Stimulated activated naive CD8-positive, alpha-beta T cell treated with anti-CD3 and anti-CD28 coated beads, Interleukin-15, Interleukin-2, amounts not matched to agents 100 U/mL and 50 U/mL, for 24 hours (primary cell): ENCODE results near the gene ACTN3.
"Not testable (repeated sequence)": the region's sequence is repeated elsewhere in the genome, so short reads cannot be mapped to it uniquely, and the experiment has no call there.

Experiments used
- ATAC-seq: fragments of 150-1000 bp; cut with Tn5 transposase; one replicate; pipeline ENCODE4 v1.10.0; 2021
- DNase-seq: peaks from one replicate; pipeline ENCODE4 v3.0.0; 2021

ACTN3 gene

DNA sequence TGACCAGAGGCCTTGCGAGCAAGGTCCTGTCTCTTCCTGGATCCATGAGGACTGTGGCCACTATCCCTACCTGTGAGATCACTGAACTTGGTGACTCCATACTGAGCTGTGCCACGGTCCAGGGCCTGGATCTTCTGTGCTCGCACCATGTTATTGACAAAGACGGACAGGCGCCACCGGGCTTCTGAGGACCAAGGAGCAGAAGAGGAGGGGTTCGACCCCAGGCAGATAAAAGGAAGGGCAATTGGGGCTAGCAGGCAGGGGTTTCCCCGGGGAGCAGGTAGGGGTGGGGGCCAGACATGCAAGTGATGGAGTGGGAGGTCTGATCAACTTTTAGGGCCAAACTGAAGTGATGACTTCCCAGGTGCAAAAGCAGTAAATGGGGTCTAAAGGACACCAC is 19.5 kb downstream of the ACTN3 start:
- DNase-seq, result no peak
- no peak for ATAC-seq

DNA sequence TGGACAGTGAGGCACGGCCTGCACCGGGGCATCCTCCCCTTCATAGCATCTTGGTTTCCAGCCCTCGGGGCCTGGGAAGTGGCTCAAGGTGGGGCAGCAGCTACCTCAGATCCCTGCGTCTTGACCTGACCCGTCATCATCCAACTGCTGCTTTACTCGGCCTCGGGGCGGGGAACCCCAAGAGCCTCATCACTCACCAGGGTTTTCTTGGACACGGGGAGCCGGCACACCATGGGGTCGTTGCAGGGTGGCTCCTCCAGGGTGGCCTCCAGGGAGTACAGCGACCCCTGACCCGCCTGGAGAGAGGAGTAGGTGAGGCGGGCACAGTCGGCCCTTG is 21.1 kb downstream of the ACTN3 start:
- no peak for DNase-seq
- no peak for ATAC-seq

DNA sequence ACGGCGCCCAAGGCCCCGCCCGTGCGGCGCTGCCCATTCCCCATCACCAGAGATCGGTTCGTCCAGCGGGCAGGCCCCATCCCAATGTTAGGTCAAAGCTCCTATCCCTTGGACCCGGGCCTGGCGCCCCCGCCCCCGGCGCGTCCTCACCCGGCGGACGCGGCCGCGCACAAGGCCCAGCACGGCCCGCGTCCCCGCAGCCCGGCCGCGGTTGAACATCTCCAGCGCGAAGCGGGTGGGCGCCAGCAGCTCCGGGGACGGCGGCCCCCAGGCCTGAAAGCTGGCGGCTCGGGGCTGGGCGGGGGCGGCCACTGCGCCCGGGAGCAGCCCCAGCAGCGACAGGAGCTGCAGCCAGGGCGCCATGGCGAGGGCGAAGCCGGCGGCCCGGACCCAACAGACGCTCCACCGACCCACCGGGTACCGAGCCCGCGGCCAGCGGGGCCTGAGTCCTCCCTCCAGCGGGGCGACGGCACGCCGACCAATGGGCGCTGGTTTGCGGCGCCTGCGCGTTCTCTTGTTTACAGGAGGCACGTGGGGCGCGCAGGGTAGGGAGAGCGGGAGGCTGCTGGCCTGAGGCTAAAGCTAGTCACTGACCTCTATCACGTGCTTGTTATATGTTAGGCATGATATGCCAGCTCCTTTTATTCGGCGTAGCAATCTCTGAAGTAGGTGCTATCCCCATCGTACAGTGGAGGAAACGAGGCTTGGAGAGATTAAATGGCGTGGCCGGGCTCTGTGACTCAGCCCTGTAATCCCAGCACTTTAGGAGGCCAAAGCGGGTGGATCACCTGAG is 21.6 kb downstream of the ACTN3 start, which contains the start of gene CTSF:
Gene CTSF (minus strand): TSS at position 483 of the 793 bp plus-strand sequence. CDS start 120 bp downstream, at position 363.
- DNase-seq (peak; percentile 79), ATAC-seq (peak; percentile 90)

DNA sequence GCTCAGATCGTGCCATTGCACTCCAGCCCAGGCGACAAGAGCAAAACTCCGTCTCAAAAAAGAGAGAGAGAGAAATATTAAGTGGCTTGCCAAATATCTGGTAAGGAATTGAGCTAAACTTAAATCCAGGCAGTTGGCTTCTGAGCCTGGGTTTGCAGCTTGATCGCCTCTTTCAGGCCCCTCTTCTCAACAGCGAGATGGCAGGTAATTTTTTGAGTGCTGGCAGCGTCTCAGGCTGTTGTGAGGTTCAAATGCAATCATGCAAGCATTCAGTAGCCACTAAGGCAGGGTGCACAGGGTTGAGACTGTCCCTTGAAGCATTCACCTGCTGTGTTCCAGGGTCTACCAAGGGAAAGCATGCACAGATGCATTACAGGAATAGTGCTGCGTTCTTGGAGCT is 22.4 kb downstream of the ACTN3 start:
- ATAC-seq, result no peak
- no peak for DNase-seq

DNA sequence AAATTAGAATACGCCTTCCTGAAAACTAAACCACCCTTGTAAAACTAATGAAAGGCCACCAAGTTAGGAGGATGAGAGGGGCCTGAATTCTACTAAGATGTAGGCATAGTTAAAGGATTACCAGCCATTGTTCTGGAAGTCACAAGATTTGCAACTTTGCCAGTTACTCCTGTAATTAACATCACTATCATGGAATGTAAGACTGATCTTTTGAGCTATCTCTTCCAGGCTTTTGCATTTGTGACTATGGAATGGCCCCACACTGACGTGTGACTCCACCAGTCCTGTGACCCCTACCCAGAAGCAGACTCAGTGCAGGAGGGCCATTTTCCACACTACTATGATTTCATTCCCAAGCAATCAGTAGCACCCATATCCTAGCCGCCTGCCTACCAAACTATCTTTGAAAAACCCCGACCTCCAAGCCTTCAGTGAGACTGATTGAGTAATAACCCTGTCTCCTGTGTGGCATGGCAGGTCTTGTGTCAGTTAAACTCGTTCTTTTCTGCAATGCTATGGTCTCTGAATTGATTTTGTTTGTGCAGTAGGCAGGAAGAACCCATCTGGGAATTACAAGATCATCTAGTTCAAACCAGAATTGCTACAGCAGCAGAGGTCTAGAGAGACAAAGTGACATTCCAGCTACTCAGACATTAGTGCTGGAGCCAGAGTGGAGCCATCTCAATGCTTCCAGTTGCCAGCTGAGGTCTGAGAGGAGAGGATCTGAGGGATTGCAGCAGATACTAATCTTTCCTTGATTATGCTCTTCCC is 23.6 kb downstream of the ACTN3 start:
- ATAC-seq, result no peak
- DNase-seq, result no peak

DNA sequence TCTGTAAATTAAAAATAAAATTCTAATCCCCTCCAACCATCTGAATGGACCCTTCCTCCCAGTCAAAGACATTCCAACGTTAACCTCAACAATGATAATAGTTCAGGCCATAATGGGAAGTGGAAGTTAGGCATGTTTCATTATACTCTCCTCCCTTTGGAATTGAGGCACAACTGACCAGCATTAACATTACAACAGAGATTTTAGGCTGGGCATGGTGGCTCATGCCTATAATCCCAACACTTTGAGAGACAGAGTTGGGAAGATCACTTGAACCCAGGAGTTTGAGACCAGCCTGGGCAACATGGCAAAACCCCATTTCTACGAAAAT is 24.1 kb downstream of the ACTN3 start:
- no peak for ATAC-seq
- no peak for DNase-seq

DNA sequence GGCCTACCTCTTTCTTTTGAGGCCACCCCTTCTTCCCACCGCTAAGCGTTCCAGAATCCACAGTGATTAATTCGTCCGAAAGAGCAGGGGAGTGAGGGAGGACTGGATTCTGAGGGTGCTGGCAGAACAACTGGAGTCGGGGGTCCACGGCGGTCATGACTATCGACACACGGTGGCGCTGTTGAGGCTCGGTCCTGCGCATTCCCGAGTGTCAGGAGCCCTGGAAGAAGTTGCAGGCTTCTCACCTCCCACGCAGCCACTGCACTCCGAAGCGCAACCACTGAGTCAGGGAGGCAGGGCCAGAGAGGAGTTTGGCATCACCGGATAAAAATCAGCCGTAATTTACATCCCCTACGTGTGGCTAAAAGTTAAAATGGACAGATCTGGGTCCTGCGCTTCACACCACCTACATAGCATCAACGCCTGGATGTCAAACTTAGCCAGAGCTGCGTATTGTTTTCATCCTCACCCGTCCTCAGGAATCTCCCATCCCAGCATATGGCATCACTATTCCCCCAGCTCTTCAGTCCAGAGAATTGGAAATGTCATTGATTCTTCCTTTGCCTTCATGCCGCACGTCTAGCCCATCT is 32.4 kb downstream of the ACTN3 start:
- ATAC-seq, result peak; percentile 95
- peak; percentile 91 for DNase-seq

DNA sequence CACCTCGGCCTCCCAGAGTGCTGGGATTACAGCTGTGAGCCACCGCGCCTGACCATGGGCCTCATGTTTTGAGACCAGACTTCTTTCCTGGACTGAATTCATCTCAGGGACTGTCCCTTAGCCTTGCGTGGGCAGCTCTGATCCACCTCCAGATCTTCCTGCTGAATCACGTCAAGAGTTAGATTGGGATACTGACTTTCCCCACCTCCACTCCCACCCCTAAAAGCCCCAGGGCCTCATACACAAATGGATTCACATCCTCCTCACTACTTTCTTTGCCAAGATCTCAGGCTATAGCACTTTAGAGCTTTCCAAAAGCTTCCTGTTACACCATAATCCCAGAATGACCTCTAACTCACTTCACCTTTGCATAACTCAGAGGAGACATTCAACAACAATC is 34.1 kb downstream of the ACTN3 start:
- no peak for DNase-seq
- no peak for ATAC-seq

DNA sequence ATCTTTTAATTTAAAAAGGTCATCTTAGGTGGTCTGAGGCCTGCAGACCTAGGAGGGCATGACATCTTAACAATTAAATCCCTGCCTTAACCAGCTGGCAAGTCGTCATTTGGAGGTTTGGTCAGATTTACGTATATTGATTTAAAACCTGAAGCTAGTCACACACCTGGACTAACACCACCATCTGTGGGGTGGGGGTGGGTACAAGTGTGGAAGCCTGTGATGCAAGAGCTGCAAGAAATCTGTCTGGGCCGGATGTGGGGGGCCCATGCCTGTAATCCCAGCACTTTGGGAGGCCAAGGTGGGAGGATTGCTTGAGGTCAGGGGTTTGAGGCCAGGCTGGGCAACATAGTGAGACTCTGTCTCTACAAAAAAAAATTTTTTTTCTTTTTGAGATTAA is 34.6 kb downstream of the ACTN3 start:
- no peak for DNase-seq
- ATAC-seq, result no peak

DNA sequence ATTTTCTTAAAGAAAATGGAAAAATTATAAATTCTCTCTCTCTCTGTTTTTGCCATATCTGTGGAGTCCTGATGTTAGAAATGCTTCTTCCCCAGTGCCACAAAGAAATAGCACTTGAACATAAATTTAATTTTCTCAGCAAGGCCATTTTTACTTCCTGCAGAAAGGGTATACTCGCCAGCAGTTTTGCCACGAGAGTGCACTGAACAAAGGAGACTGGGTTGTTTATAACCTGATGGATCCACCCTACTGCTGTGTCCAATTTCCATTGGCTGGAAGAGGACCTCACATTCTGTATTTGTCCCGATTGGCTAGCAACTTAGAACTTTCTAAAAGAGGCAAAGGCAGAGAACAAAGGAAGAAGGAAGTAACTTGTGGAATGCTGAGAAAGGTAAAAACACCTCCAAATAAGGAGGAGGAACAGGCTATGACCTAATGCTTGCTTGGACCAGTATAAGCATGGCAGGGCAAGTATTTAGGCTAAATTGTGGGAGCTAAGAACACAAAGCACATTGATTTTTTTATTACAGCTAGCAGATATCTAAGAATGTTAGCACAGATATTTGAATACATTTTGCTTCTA is 36.0 kb downstream of the ACTN3 start:
- ATAC-seq, DNase-seq: not testable (repeated sequence)

DNA sequence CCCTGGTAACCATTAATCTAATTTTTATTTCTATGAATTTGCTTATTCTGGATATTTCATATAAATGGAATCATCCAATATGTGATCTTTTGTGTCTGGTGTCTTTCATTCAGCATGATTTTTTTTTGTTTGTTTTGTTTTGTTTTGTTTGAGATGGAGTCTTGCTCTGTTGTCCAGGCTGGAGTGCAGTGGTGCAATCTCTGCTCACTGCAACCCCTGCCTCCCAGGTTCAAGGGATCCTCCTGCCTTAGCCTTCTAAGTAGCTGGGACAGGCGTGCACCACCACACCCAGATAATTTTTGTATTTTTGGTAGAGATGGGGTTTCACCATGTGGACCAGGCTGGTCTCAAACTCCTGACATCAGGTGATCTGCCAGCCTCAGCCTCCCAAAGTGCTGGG is 38.7 kb downstream of the ACTN3 start:
- ATAC-seq, DNase-seq: not testable (repeated sequence)

DNA sequence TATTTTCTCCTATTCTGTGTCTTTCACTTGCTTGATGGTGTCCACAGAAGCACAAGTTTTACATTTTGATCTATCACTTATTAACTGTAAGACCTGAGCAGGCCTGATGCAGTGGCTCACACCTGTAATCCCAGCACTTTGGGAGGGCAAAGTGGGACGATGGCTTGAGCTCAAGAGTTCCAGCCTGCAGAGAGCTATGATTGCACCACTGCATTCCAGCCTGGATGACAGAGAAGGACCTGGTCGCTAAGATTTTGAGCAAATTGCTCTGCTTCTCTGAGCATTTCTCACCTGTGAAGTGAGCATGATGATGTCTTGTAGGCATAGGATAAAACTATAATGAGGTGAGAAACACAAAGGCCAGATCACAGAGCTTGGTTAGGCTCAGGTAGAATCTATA is 39.4 kb downstream of the ACTN3 start:
- DNase-seq (no peak), ATAC-seq (no peak)

DNA sequence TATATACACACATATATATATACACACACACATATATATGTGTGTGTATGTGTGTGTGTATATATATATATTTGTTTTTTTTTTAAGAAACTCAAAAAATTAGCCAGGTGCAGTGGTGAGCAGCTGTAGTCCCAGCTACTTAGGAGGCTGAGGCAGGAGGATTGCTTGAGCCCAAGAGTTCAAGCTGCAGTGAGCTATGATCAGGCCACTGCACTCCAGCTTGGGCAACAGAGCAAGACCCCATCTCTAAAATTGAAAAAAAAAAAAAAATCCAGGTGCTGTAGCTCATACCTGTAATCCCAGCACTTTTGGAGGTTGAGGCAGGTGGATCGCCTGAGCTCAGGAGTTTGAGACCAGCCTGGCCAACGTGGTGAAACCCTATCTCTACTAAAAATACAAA is 42.6 kb downstream of the ACTN3 start:
- not testable (repeated sequence) for DNase-seq, ATAC-seq

DNA sequence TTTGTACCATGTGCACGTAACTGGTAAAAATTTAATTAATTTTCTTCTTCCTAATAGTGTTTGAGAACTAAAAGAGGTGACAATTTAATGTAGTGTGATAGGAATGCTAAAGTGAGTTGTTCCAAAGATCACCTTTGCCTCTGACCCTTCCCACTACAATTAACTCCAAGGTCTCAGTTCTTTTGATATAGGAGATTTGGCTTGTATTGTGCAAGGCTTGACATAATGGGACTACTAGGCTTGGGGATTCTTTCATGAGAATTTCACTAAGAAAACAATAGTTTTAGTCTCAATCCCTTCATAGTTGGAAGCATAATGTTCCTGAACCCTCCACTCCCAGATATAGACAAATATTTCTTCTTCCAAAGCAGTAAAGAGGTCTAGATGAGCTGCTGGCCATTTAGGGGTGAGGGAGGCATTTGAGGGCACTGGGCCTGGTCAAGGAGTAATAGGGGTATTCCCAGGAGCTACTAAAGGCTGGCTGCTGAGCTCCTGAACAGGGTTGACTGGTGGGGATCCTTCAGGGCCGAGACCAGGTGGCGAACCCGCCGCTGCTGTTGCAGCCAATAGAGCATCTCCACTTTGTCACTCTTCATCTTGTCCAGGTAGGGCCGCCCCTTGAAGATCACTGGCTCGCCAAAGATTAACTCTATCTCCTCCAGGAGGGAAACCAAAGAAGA is 43.4 kb downstream of the ACTN3 start:
- ATAC-seq (no peak), DNase-seq (no peak)

DNA sequence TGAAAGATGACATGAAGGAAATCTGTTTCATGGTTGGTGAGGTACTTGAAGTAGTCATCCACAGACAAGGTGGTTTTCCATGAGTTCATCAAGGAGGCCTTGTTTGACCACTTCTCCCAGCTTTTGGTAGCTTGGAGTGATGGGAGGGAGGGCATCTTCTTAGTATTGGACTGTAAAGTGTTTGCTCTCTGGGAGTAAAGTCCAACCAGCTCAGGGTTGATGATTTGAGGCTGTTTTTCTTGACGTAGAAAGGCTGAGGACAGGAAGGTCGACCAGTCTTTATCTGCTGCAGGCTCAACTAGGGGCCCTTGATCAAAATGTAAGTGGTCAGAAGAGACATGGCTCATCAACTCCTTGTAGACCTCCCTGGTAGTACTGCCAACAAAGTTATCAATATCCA is 44.5 kb downstream of the ACTN3 start:
- ATAC-seq, result no peak
- DNase-seq, result no peak

DNA sequence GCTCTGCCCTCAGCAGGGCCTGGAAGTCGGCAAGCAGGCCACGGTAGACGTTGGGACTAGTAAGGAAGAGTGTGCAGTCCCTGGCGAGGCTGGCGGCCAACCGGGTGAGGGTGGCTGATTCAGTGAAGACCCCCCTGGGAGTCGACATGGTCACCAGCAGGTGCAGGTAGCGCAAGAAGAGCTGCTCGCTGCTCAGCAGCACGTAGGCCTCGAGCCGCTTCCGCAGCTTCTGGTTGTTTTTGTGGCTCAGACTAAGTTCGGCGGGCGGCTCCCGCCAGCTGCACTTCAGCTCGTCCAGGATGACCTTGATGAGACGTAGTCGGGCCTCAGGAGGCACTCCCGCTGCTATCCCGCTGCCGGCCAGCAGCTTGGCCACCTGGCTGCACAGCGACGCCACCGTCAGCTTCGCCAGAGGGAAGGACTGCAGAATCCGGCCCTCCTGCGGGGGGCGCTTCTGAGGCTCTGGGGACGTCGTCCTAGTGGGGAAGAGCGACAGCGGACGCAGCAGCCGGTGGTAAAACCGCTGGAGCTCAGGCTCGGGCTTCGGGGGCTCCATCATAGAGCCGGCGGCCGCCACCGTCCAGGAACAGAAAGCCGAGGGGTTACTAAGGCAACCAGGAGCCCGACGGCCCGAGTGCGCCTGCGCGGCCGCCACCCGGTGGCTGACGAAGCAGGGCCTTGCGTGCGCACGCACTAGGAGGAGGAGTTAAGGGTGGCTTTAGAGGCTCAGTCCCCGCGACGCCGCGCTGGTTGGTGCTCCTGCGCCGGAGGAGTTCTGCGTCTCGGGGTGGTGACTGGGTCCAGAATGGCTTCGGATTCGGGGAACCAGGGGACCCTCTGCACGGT is 46.0 kb downstream of the ACTN3 start, which contains the start of the genes CCDC87 and CCS:
Gene CCDC87 (minus strand): TSS at position 607 of the 846 bp plus-strand sequence. CDS start 48 bp downstream, at position 559.
Gene CCS (plus strand): TSS at position 729 of the 846 bp plus-strand sequence. CDS start 77 bp downstream, at position 806.
- ATAC-seq, result peak; percentile 98

DNA sequence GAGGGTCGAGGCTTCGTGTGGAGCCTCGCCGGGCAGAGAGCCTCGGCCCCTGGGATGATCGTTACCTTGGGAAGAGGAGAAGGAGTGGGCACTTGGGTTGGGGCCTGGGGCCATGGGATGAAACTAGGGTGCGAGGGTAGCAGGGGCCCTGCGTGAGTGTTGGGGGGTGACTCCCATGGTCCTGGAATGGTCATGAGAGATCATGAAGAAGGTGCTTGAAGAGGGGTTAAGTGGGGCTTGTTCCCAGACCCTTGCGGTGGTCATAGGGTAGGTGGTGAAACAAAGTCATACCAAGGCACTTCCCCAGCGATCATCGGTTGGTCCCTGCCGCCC is 46.6 kb downstream of the ACTN3 start:
- ATAC-seq (no peak), DNase-seq (peak; percentile 20)

More for the DNA sequence above, 46.0 kb downstream of the ACTN3 start, which contains the start of the genes CCDC87 and CCS:
- DNase-seq, result peak; percentile 99

DNA sequence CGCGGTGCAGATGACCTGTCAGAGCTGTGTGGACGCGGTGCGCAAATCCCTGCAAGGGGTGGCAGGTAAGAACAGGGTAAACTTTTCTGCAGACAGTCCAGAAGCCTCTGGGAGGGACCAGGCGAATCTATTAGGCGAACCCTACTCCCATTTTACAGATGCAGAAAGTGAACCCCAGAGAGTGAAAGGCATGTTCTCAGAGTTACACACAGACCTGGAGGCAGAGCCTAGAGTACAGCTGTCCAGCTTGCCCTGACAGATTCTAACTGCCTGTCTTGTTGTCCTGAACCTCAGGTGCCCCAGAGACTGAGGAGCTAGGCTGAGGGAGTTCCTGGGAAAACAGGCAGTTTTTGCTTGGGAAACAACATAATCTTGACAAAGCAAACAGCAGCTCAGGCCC is 46.9 kb downstream of the ACTN3 start:
- ATAC-seq, result no peak
- DNase-seq, result no peak

DNA sequence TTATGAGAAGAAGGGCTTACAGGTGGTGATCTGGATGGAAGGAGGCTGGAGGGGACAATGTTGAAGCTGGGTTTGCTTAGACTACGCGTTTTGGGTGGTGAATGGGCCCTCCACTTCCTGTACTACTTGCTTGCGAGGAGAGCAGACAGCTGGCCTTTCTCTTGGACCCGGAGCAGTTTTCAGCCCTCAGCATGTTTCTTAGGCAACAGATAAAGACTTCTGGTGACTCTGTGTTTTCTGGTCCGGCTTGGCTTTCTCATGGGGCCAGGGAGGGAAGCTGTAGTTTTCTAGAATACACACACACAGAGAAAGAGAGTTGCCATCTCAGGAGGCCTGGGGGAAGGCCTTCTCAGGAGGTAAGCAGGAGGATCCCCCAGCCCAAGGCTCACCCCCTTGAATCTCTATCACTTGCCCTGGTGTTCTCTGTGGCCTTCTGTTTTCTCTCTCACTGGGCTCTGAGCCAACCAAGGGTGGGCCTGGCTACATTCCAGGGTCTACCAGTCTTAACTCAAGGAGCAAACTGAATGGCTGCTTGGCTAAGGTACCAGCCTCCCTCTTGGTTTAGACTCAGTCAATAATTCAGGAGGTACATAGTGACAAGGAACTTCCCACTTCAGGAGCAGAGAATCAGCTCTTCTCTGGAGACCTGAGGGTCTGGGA is 48.7 kb downstream of the ACTN3 start:
- no peak for DNase-seq
- ATAC-seq, result no peak

DNA sequence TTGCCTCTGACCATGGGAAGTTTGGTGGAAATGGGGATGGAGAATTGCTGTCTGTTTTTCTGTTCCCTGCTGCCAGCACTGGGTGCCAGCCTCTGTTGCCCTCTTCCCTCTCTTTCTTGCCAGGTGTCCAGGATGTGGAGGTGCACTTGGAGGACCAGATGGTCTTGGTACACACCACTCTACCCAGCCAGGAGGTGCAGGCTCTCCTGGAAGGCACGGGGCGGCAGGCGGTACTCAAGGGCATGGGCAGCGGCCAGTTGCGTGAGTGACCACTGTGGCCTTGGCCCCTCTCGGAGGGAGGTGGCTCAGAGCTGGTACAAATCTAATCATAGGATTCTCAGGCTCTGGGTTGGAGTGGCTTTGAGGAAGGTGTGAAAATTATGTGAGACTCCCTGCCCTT is 52.3 kb downstream of the ACTN3 start:
- ATAC-seq (no peak), DNase-seq (no peak)

DNA sequence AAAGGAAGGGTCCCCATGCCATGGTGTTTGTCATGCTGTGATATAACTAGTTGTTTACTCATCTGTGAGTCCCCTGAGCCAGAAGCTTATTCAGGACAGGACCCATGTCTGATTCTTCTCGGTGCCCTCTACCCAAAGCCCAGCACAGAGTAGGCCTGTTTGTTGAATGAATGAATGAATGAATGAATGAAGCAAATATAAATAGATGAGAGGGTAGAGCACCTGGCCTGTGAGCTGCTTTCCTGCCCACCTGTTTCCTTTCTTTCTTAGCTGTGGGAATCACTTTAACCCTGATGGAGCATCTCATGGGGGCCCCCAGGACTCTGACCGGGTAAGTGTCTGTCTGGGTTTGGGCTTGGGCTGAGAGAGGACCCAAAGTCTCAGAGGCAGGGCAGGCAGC is 53.5 kb downstream of the ACTN3 start:
- no peak for ATAC-seq
- DNase-seq, result no peak
